Measurements from ENCODE around the gene CORO2A.

DNA sequence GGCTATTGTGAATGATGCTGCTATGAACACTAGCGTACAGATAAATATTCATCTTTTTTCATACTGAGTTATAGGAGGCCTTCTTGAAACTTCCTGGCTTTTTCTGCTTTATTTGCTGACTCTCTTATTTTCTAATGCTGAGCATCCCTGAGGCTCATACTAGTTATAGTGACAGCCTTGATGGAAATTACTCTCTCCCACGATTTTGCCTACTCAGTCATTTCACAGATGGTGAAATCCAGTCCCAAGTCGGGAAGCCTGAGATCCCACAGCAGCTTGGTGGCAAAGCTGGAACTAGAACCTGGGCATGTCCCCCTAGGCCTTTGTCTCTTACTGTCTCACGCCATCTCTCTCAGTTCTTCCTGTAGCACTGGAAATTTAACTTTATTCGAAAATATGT is 113.5 kb downstream of the CORO2A start:
- TF ChIP-seq POLR2AphosphoS5 (IDR thresholded peaks at IDR 0.05) (no peak), POLR2A (IDR thresholded peaks at IDR 0.05) (no peak)
- TF ChIP-seq, protein P1, sequence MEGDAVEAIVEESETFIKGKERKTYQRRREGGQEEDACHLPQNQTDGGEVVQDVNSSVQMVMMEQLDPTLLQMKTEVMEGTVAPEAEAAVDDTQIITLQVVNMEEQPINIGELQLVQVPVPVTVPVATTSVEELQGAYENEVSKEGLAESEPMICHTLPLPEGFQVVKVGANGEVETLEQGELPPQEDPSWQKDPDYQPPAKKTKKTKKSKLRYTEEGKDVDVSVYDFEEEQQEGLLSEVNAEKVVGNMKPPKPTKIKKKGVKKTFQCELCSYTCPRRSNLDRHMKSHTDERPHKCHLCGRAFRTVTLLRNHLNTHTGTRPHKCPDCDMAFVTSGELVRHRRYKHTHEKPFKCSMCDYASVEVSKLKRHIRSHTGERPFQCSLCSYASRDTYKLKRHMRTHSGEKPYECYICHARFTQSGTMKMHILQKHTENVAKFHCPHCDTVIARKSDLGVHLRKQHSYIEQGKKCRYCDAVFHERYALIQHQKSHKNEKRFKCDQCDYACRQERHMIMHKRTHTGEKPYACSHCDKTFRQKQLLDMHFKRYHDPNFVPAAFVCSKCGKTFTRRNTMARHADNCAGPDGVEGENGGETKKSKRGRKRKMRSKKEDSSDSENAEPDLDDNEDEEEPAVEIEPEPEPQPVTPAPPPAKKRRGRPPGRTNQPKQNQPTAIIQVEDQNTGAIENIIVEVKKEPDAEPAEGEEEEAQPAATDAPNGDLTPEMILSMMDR (IDR thresholded peaks at IDR 0.05), result no peak

All from prostate gland (tissue), 2 donors.